RKO (cell line): ENCODE results near the gene FOXP3.
A peak's percentile ranks its signal among the peaks of the same experiment; 100 is the strongest.

Experiments
- DNase-seq: peaks from one replicate; pipeline ENCODE4 v3.0.0-alpha.2; 2016; ENCODE audit warnings: low spot score

FOXP3 gene

DNA sequence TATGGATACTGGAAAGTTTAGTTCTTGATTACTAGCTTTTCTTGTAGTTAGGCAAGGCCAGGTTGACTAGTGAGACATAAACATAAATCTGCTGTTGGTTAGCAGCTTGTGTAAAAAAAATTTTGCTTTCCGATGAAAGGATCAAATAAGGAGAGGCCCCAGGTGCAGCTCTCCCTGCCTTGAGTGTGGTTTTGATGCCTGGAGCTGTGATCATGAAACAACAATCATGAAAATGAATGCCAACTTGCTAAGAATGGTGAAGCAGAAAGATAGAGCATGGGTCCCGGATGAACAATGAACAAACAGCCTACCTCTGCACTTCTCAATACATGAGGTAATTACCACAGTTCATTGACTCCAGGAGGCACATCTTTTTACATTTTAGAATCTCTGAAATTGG, 50.1 kb downstream of the FOXP3 start:
- DNase-seq, result no peak

GRCh38 chrX:49212861-49213260, 51.6 kb downstream of the FOXP3 start:
- DNase-seq, result no peak

DNA sequence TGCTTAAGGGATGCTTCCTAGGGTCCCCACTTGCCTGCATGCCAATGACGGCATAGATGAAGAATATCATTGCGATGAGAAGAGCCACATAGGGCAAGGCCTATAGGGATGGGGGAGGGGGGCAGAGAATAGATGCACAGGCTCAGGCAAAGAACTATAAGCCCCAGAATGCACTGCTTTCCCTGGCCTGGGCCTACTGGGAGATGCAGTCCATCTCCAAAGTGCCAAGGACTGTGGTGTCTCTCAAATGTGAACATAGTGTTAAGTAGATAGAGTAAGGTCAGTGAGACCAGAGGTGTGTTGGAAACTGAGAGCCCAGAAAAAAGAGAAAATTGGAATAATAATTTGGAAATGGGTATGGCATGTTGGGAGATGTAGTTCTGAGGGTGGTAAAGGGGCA, 52.3 kb downstream of the FOXP3 start:
- DNase-seq, result no peak

- DNase-seq, result no peak
Observed at GRCh38 chrX:49211074-49211473, 53.4 kb downstream of the FOXP3 start.

DNA sequence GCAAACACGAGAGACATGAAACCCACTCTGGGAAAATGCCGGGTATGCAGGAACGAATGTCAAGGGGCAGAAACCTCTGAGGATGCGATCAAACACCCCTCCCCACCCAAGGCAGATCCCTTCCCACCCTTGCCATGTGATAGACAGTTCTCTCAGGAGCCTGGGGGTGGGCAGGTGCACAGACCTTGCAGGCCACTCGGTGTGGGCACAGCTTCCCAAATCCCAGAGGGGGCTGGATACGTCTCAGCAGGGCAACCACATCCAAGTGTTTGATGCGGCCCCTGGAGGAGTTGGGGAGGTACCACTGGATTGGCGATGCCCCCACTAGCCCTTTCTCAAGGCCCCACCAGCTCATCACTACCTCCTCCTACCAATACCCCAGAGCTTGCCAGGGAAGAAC, 54.1 kb downstream of the FOXP3 start:
- DNase-seq, result no peak

- DNase-seq, result peak; percentile 9
Observed at GRCh38 chrX:49209434-49210251, 54.9 kb downstream of the FOXP3 start.

DNA sequence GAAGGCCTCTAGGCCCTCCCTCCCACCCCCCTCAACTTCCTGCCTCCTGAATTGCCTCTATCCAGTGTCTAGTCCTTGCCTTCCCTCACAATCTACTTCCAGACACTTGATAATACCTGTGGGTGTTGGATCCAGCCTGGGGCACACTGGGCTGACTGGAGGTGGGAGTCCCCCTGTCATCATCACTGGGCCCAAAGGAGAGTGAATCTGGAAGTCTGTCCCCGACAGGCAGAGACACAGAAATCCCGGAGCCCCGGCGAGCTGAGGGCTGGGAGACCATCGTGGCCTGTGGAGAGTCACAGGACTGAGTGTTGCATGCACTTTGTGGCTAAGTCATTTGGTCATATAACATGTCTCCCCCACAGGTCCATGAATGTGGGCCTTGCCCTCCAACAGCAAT, 56.1 kb downstream of the FOXP3 start:
- DNase-seq, result no peak

GRCh38 chrX:49206543-49206942, 58.0 kb downstream of the FOXP3 start:
- no peak for DNase-seq

DNA sequence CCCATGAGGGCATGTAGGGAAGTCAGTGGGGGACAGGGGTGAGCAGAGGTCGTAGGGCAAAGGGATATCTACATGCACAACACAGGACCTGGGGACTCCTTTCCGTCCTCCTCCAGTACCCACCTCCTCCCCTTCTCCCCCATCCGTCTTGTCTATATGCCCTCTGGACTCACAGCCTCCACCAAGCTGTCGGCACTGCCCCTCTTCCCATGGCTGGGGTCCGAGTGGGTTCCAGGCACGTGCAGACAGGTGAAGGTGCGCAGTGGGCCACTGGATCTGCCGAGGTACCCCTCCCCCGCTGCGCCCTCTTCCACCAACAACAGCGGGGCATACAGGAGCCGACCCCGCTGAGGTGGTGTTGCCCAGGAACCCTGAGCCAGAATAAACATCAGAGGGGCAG, 59.1 kb downstream of the FOXP3 start:
- no peak for DNase-seq

- no peak for DNase-seq
Observed at GRCh38 chrX:49204709-49205108, 59.8 kb downstream of the FOXP3 start.

- no peak for DNase-seq
Observed at GRCh38 chrX:49204017-49204416, 60.5 kb downstream of the FOXP3 start.

DNA sequence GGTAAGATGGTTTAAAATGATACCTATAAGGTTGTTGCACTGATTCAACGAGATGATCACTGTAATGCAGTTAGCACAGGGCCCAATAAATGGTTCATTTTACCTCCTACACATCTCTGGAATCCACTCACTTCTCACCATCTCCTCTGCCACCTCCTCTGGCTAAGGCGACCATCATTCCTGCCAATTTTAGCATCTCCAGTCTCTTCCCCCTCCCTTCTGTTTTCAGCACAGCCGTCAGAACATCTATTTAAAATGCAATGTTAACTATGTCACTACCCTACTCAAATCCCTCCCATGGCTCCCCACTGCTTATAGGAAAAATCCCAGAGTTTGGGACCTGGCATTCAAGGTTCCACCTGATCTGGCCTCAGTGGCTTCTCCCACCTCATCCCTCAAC, 61.0 kb downstream of the FOXP3 start:
- DNase-seq, result no peak

- no peak for DNase-seq
Observed at GRCh38 chrX:49202022-49202421, 62.5 kb downstream of the FOXP3 start.
